ENCODE data around the gene TPO. TPM values are rescaled to one million over a fixed set of nuclear protein-coding genes. Genes with fewer than 3 reads are reported as not detected.

Gene TPO
- total RNA-seq, 1 experiment from 2014 or later = not detected

GRCh38 chr2:1518867-1519530 is 105.7 kb downstream of the TPO start:
- no peaks in the 10 kb centered on the region for H4K20me1 ChIP-seq (ENCODE audit: control insufficient read depth, insufficient read depth, insufficient read length)
- Mint-ChIP-seq H3K36me3 (ENCODE audit: insufficient read depth in 1 of 3, low read depth in 3 of 3) (no peaks in the 10 kb centered on the region), H3K4me1 (0 out of 4 replicates have a peak, but pooled peaks cover 0 to 2% of the 10 kb centered on the region in 2 experiments), H3K27me3 (ENCODE audit: low read depth) (no peaks in the 10 kb centered on the region), H3K9me3 (no peaks in the 10 kb centered on the region; a peak in 1 of 5 replicates), H3K27ac (no peak overlapping the region), H3K4me3 (no peak overlapping the region)
- no peak for DNase-seq
- no peak overlapping the region for H2BK15ac ChIP-seq (ENCODE audit: low read depth, low read length)
- no peak overlapping the region for H3K9ac ChIP-seq (ENCODE audit: extremely low read depth, insufficient read length, low read length)
- H3K4me2 ChIP-seq (ENCODE audit: insufficient read depth, insufficient read length, low read length) = no peak overlapping the region
- no peak overlapping the region for H3K23ac ChIP-seq (ENCODE audit: insufficient read length, low read depth, low read length)
- TF ChIP-seq CTCF (conservative IDR thresholded peaks at IDR 0.05) = no peak
- H3K56ac ChIP-seq (ENCODE audit: insufficient read length, low read depth, low read length) = no peak overlapping the region
- no peaks in the 10 kb centered on the region for H3K79me1 ChIP-seq (ENCODE audit: insufficient read depth, low read depth, low read length, poor library complexity, severe bottlenecking)
- H4K5ac ChIP-seq (ENCODE audit: insufficient read length, low read depth, low read length) = no peak overlapping the region
- H2BK5ac ChIP-seq (ENCODE audit: insufficient read length, low read length) = no peak overlapping the region
- no peak overlapping the region for H3K14ac ChIP-seq (ENCODE audit: insufficient read depth, low read length)
- H2AFZ ChIP-seq (ENCODE audit: low read length) = no peak overlapping the region
- H3K4ac ChIP-seq (ENCODE audit: low read depth, low read length) = no peak overlapping the region
- H3K23me2 ChIP-seq (ENCODE audit: insufficient read length, low read depth, low read length, poor library complexity, severe bottlenecking) = no peaks in the 10 kb centered on the region
- H3K18ac ChIP-seq (ENCODE audit: insufficient read length, low read depth, low read length) = no peak overlapping the region
- no CpG with 5 or more reads among the region's 10 CpGs for WGBS (ENCODE audit: extremely low coverage, insufficient read length, low lambda C conversion rate)
- no peaks in the 10 kb centered on the region for H3K9me3 ChIP-seq (ENCODE audit: control insufficient read depth, low read depth, low read length)
- no peak overlapping the region for H4K91ac ChIP-seq (ENCODE audit: insufficient read length, low read depth, low read length)
- no peak overlapping the region for H2BK20ac ChIP-seq (ENCODE audit: low read depth, low read length, poor library complexity, severe bottlenecking)
- H3T11ph ChIP-seq (ENCODE audit: low read length) = no peak overlapping the region
- H3K27me3 ChIP-seq (ENCODE audit: insufficient read depth, low read length) = no peaks in the 10 kb centered on the region
- no peaks in the 10 kb centered on the region for H3K4me1 ChIP-seq (ENCODE audit: insufficient read depth, low read length)
- no peak overlapping the region for H2BK120ac ChIP-seq (ENCODE audit: low read depth, low read length, poor library complexity, severe bottlenecking)
- H3K27ac ChIP-seq (ENCODE audit: insufficient read length, low read depth, low read length) = no peak overlapping the region
- no peak overlapping the region for H2AK5ac ChIP-seq (ENCODE audit: insufficient read length, low read length)
- H3K79me2 ChIP-seq (ENCODE audit: insufficient read depth, low read length) = no peaks in the 10 kb centered on the region
- no peak overlapping the region for H4K8ac ChIP-seq (replicated peaks; ENCODE audit: insufficient read length, low read depth, low read length)
- no peak overlapping the region for H2BK12ac ChIP-seq (ENCODE audit: insufficient read length, low read depth, low read length)

All from H9 (cell line).